Measurements from ENCODE around the gene MYT1. TPM values are rescaled to one million over a fixed set of nuclear protein-coding genes. Genes with fewer than 3 reads are reported as not detected.

The MYT1 gene
- total RNA-seq, 1 donor from 2014 or later: 2.3 TPM

DNA sequence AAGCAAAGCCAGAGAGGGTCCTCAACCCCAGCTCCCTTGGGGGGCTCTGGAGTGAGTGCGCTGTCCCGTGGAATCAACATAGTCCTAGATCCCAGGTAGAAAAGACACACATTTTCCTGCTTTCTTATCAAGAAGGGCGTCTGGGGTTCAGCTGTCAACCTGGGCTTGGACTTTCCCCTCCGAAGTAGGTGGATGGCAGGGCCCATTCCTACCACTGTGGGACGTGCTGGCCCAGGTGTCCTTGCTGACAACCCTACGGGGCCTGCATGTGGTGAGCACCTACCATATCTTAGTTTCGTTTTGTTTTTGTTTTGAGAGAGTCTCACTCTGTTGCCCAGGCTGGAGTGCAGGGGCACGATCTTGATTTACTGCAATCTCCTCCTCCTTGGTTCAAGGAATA is 42.4 kb downstream of the MYT1 start:
- Mint-ChIP-seq H3K4me1 (ENCODE audit: low read depth) (no peaks in the 10 kb centered on the region), H3K27ac (no peak overlapping the region), H3K4me3 (ENCODE audit: low read depth) (no peak overlapping the region), H3K9me3 (ENCODE audit: low read depth) (no peaks in the 10 kb centered on the region), H3K27me3 (no peaks in the 10 kb centered on the region), H3K36me3 (ENCODE audit: insufficient read depth) (no peaks in the 10 kb centered on the region)
- TF ChIP-seq CTCF (IDR thresholded peaks at IDR 0.05; ENCODE audit: unreplicated experiment): no peak
- no peak for DNase-seq (ENCODE audit: low spot score, unreplicated experiment)

- Mint-ChIP-seq H3K36me3 (ENCODE audit: insufficient read depth) (no peaks in the 10 kb centered on the region), H3K27ac (peak overlapping the region; percentile 83), H3K4me1 (ENCODE audit: low read depth) (no peaks in the 10 kb centered on the region), H3K27me3 (peaks cover 2% of the 10 kb centered on the region), H3K4me3 (ENCODE audit: low read depth) (no peak overlapping the region), H3K9me3 (ENCODE audit: low read depth) (no peaks in the 10 kb centered on the region)
- no peak for DNase-seq (ENCODE audit: low spot score, unreplicated experiment)
- TF ChIP-seq CTCF (IDR thresholded peaks at IDR 0.05; ENCODE audit: unreplicated experiment): no peak
Measured at GRCh38 chr20:64207641-64208590, 43.7 kb downstream of the MYT1 start.

GRCh38 chr20:64209148-64209547 is 44.9 kb downstream of the MYT1 start:
- no peak for DNase-seq (ENCODE audit: low spot score, unreplicated experiment)
- peaks cover 2% of the 10 kb centered on the region for H3K27me3 Mint-ChIP-seq
- no peak overlapping the region for H3K27ac Mint-ChIP-seq
- no peaks in the 10 kb centered on the region for H3K36me3 Mint-ChIP-seq (ENCODE audit: insufficient read depth)
- H3K9me3 Mint-ChIP-seq (ENCODE audit: low read depth): no peaks in the 10 kb centered on the region
- TF ChIP-seq CTCF (IDR thresholded peaks at IDR 0.05; ENCODE audit: unreplicated experiment): no peak
- no peaks in the 10 kb centered on the region for H3K4me1 Mint-ChIP-seq (ENCODE audit: low read depth)
- no peak overlapping the region for H3K4me3 Mint-ChIP-seq (ENCODE audit: low read depth)

- Mint-ChIP-seq H3K4me3 (ENCODE audit: low read depth) (no peak overlapping the region), H3K4me1 (ENCODE audit: low read depth) (peaks cover 3% of the 10 kb centered on the region), H3K9me3 (ENCODE audit: low read depth) (no peaks in the 10 kb centered on the region), H3K36me3 (ENCODE audit: insufficient read depth) (no peaks in the 10 kb centered on the region), H3K27ac (no peak overlapping the region), H3K27me3 (peaks cover 8% of the 10 kb centered on the region)
- TF ChIP-seq CTCF (IDR thresholded peaks at IDR 0.05; ENCODE audit: unreplicated experiment): no peak
- DNase-seq (ENCODE audit: low spot score, unreplicated experiment): no peak
Measured at GRCh38 chr20:64210656-64211369, 46.6 kb downstream of the MYT1 start.

DNA sequence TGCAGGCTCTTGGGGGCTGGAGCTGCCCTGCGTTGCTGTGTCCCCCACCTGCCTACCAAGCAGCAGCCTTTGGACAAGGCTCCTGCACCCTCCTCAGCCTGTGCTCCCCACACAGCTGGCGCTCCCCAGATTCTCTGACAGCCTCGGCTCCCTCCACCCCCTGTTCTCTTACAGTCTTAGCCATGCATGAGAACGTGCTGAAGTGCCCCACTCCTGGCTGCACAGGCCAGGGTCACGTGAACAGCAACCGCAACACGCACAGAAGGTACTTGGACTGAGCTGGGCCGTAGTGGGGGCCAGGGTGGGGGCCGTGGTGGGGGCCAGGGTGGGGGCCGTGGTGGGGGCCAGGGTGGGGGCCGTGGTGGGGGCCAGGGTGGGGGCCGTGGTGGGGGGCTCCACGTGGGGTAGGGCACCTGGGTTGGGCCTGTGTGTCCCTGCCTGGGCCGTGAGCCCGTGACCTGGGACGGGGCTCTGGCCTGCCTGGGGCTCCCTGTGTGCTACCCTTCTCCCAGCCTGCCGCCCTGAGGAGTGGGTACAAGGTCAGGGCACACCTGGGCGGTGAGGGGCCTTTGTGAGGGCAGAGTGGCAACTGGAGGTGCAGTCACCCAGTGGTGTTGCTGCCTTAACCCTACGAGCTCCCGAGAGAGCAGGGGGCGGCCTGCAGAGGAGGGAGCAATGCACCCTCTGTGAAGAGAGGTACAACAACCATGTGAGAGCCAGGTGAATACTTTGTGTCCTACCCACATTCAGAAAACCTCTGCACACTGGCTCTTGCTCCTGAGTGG is 47.8 kb downstream of the MYT1 start:
- peaks cover 3% of the 10 kb centered on the region for H3K4me1 Mint-ChIP-seq (ENCODE audit: low read depth)
- H3K27ac Mint-ChIP-seq: no peak overlapping the region
- H3K36me3 Mint-ChIP-seq (ENCODE audit: insufficient read depth): no peaks in the 10 kb centered on the region
- no peaks in the 10 kb centered on the region for H3K9me3 Mint-ChIP-seq (ENCODE audit: low read depth)
- TF ChIP-seq CTCF (IDR thresholded peaks at IDR 0.05; ENCODE audit: unreplicated experiment): no peak
- no peak for DNase-seq (ENCODE audit: low spot score, unreplicated experiment)
- peaks cover 8% of the 10 kb centered on the region for H3K27me3 Mint-ChIP-seq
- no peak overlapping the region for H3K4me3 Mint-ChIP-seq (ENCODE audit: low read depth)

All from progenitor cell of endocrine pancreas (in vitro differentiated cells).